ENCODE measurements around the gene MPC1.

MPC1 gene

GRCh38 chr6:166342349-166343149 is 40.2 kb downstream of the MPC1 start, which contains the start of gene SFT2D1:
Gene SFT2D1, minus strand, starts transcription at chr6:166342545. Its CDS starts 64 bp downstream, at chr6:166342481.
- H3K27ac ChIP-seq (ENCODE audit: low read length), result peak within 1 kb of the TSS; percentile 91

GRCh38 chr6:166341977-166342348 is 40.8 kb downstream of the MPC1 start:
- Histone ChIP-seq H3K27me3 (ENCODE audit: low read depth, low read length) (no peaks in the 10 kb centered on the region), H3K4me1 (ENCODE audit: control insufficient read depth in 1 of 2, insufficient read depth in 2 of 2, low read length in 2 of 2) (peaks cover 6 to 26% of the 10 kb centered on the region in 2 donors), H3K4me3 (ENCODE audit: low read depth in 1 of 2, low read length in 2 of 2) (peak overlapping the region; percentile 92 to 94), H3K36me3 (ENCODE audit: control insufficient read depth in 1 of 2, insufficient read depth in 2 of 2, low read length in 2 of 2) (peaks cover 0 to 7% of the 10 kb centered on the region in 2 donors), H3K9me3 (ENCODE audit: control insufficient read depth in 1 of 2, low read length in 2 of 2) (no peaks in the 10 kb centered on the region), H3K27ac (ENCODE audit: low read length) (peak overlapping the region; percentile 91)

More at GRCh38 chr6:166342349-166343149, 40.2 kb downstream of the MPC1 start, which contains the start of gene SFT2D1:
- Histone ChIP-seq H3K4me3 (ENCODE audit: low read depth in 1 of 2, low read length in 2 of 2) (peak within 1 kb of the TSS; percentile 92 to 94), H3K4me1 (ENCODE audit: control insufficient read depth in 1 of 2, insufficient read depth in 2 of 2, low read length in 2 of 2) (peaks cover 6 to 26% of the 10 kb centered on the region in 2 donors), H3K9me3 (ENCODE audit: control insufficient read depth in 1 of 2, low read length in 2 of 2) (no peaks in the 10 kb centered on the region), H3K27me3 (ENCODE audit: low read depth, low read length) (no peaks in the 10 kb centered on the region), H3K36me3 (ENCODE audit: control insufficient read depth in 1 of 2, insufficient read depth in 2 of 2, low read length in 2 of 2) (peaks cover 0 to 3% of the 10 kb centered on the region in 2 donors)

- H3K4me3 ChIP-seq (ENCODE audit: low read depth in 1 of 2, low read length in 2 of 2), result peak overlapping the region; percentile 92 to 94
- no peaks in the 10 kb centered on the region for H3K9me3 ChIP-seq (ENCODE audit: control insufficient read depth in 1 of 2, low read length in 2 of 2)
- peak overlapping the region; percentile 91 for H3K27ac ChIP-seq (ENCODE audit: low read length)
- peaks cover 6 to 26% of the 10 kb centered on the region in 2 donors for H3K4me1 ChIP-seq (ENCODE audit: control insufficient read depth in 1 of 2, insufficient read depth in 2 of 2, low read length in 2 of 2)
- H3K36me3 ChIP-seq (ENCODE audit: control insufficient read depth in 1 of 2, insufficient read depth in 2 of 2, low read length in 2 of 2), result peaks cover 0 to 7% of the 10 kb centered on the region in 2 donors
- H3K27me3 ChIP-seq (ENCODE audit: low read depth, low read length), result no peaks in the 10 kb centered on the region
Observed at GRCh38 chr6:166341464-166341863, 41.3 kb downstream of the MPC1 start.

GRCh38 chr6:166338854-166339253 is 43.9 kb downstream of the MPC1 start:
- Histone ChIP-seq H3K27me3 (ENCODE audit: low read depth, low read length) (no peaks in the 10 kb centered on the region), H3K4me3 (ENCODE audit: low read depth in 1 of 2, low read length in 2 of 2) (no peak overlapping the region), H3K4me1 (ENCODE audit: control insufficient read depth in 1 of 2, insufficient read depth in 2 of 2, low read length in 2 of 2) (peaks cover 6 to 27% of the 10 kb centered on the region in 2 donors), H3K9me3 (ENCODE audit: control insufficient read depth in 1 of 2, low read length in 2 of 2) (no peaks in the 10 kb centered on the region), H3K36me3 (ENCODE audit: control insufficient read depth in 1 of 2, insufficient read depth in 2 of 2, low read length in 2 of 2) (peaks cover 0 to 7% of the 10 kb centered on the region in 2 donors), H3K27ac (ENCODE audit: low read length) (no peak overlapping the region)

- no peak overlapping the region for H3K27ac ChIP-seq (ENCODE audit: low read length)
- H3K4me3 ChIP-seq (ENCODE audit: low read depth in 1 of 2, low read length in 2 of 2), result no peak overlapping the region
- peaks cover 0 to 7% of the 10 kb centered on the region in 2 donors for H3K36me3 ChIP-seq (ENCODE audit: control insufficient read depth in 1 of 2, insufficient read depth in 2 of 2, low read length in 2 of 2)
- H3K4me1 ChIP-seq (ENCODE audit: control insufficient read depth in 1 of 2, insufficient read depth in 2 of 2, low read length in 2 of 2), result peaks cover 6 to 35% of the 10 kb centered on the region in 2 donors
- H3K27me3 ChIP-seq (ENCODE audit: low read depth, low read length), result no peaks in the 10 kb centered on the region
- H3K9me3 ChIP-seq (ENCODE audit: control insufficient read depth in 1 of 2, low read length in 2 of 2), result no peaks in the 10 kb centered on the region
Observed at GRCh38 chr6:166336847-166337246, 45.9 kb downstream of the MPC1 start.

- H3K9me3 ChIP-seq (ENCODE audit: control insufficient read depth in 1 of 2, low read length in 2 of 2), result no peaks in the 10 kb centered on the region
- peaks cover 4 to 27% of the 10 kb centered on the region in 2 donors for H3K4me1 ChIP-seq (ENCODE audit: control insufficient read depth in 1 of 2, insufficient read depth in 2 of 2, low read length in 2 of 2)
- H3K27me3 ChIP-seq (ENCODE audit: low read depth, low read length), result no peaks in the 10 kb centered on the region
- H3K4me3 ChIP-seq (ENCODE audit: low read depth in 1 of 2, low read length in 2 of 2), result no peak overlapping the region
- peaks cover 0 to 7% of the 10 kb centered on the region in 2 donors for H3K36me3 ChIP-seq (ENCODE audit: control insufficient read depth in 1 of 2, insufficient read depth in 2 of 2, low read length in 2 of 2)
- H3K27ac ChIP-seq (ENCODE audit: low read length), result no peak overlapping the region
Observed at GRCh38 chr6:166335378-166336302, 47.1 kb downstream of the MPC1 start.

GRCh38 chr6:166334878-166335277 is 47.9 kb downstream of the MPC1 start:
- Histone ChIP-seq H3K4me1 (ENCODE audit: control insufficient read depth in 1 of 2, insufficient read depth in 2 of 2, low read length in 2 of 2) (peaks cover 0 to 26% of the 10 kb centered on the region in 2 donors), H3K27ac (ENCODE audit: low read length) (no peak overlapping the region), H3K27me3 (ENCODE audit: low read depth, low read length) (no peaks in the 10 kb centered on the region), H3K36me3 (ENCODE audit: control insufficient read depth in 1 of 2, insufficient read depth in 2 of 2, low read length in 2 of 2) (peaks cover 0 to 7% of the 10 kb centered on the region in 2 donors), H3K9me3 (ENCODE audit: control insufficient read depth in 1 of 2, low read length in 2 of 2) (no peaks in the 10 kb centered on the region), H3K4me3 (ENCODE audit: low read depth in 1 of 2, low read length in 2 of 2) (no peak overlapping the region)

GRCh38 chr6:166333172-166333995 is 49.4 kb downstream of the MPC1 start:
- Histone ChIP-seq H3K27ac (ENCODE audit: low read length) (no peak overlapping the region), H3K4me1 (ENCODE audit: control insufficient read depth in 1 of 2, insufficient read depth in 2 of 2, low read length in 2 of 2) (peaks cover 0 to 17% of the 10 kb centered on the region in 2 donors)

GRCh38 chr6:166331503-166332415 is 51.0 kb downstream of the MPC1 start:
- Histone ChIP-seq H3K36me3 (ENCODE audit: control insufficient read depth in 1 of 2, insufficient read depth in 2 of 2, low read length in 2 of 2) (peaks cover 8 to 13% of the 10 kb centered on the region in 2 donors), H3K9me3 (ENCODE audit: control insufficient read depth in 1 of 2, low read length in 2 of 2) (no peaks in the 10 kb centered on the region), H3K4me3 (ENCODE audit: low read depth in 1 of 2, low read length in 2 of 2) (no peak overlapping the region), H3K4me1 (ENCODE audit: control insufficient read depth in 1 of 2, insufficient read depth in 2 of 2, low read length in 2 of 2) (peaks cover 0 to 16% of the 10 kb centered on the region in 2 donors), H3K27ac (ENCODE audit: low read length) (no peak overlapping the region), H3K27me3 (ENCODE audit: low read depth, low read length) (no peaks in the 10 kb centered on the region)

More at GRCh38 chr6:166333172-166333995, 49.4 kb downstream of the MPC1 start:
- H3K4me3 ChIP-seq (ENCODE audit: low read depth in 1 of 2, low read length in 2 of 2), result no peak overlapping the region
- H3K27me3 ChIP-seq (ENCODE audit: low read depth, low read length), result no peaks in the 10 kb centered on the region
- peaks cover 7 to 8% of the 10 kb centered on the region in 2 donors for H3K36me3 ChIP-seq (ENCODE audit: control insufficient read depth in 1 of 2, insufficient read depth in 2 of 2, low read length in 2 of 2)
- no peaks in the 10 kb centered on the region for H3K9me3 ChIP-seq (ENCODE audit: control insufficient read depth in 1 of 2, low read length in 2 of 2)

GRCh38 chr6:166330612-166331011 is 52.1 kb downstream of the MPC1 start:
- H3K27me3 ChIP-seq (ENCODE audit: low read depth, low read length), result no peaks in the 10 kb centered on the region
- H3K36me3 ChIP-seq (ENCODE audit: control insufficient read depth in 1 of 2, insufficient read depth in 2 of 2, low read length in 2 of 2), result peaks cover 15 to 21% of the 10 kb centered on the region in 2 donors
- peaks cover 0 to 16% of the 10 kb centered on the region in 2 donors for H3K4me1 ChIP-seq (ENCODE audit: control insufficient read depth in 1 of 2, insufficient read depth in 2 of 2, low read length in 2 of 2)
- no peaks in the 10 kb centered on the region for H3K9me3 ChIP-seq (ENCODE audit: control insufficient read depth in 1 of 2, low read length in 2 of 2)
- no peak overlapping the region for H3K27ac ChIP-seq (ENCODE audit: low read length)
- H3K4me3 ChIP-seq (ENCODE audit: low read depth in 1 of 2, low read length in 2 of 2), result no peak overlapping the region

Measured in muscle layer of duodenum (tissue), 2 donors.